GM19395 (cell line): ENCODE measurements around the gene LRP5.
A peak's percentile ranks its signal among the peaks of the same experiment; 100 is the strongest.

Source experiments
- ATAC-seq: cut with Tn5 transposase; IDR thresholded peaks from one replicate; pipeline ENCODE4 v1.9.1; 2021; ENCODE audit warnings: mild to moderate bottlenecking, moderate library complexity; ENCODE audit not compliant: unreplicated experiment

LRP5 gene

GRCh38 chr11:68312117-68312779 lies at the start of gene LRP5:
LRP5 (plus strand) TSS chr11:68312591; CDS start chr11:68312715, 124 bp downstream.
- ATAC-seq = no peak

GRCh38 chr11:68263444-68264035 lies 48.9 kb upstream of the LRP5 start:
- ATAC-seq = no peak

- ATAC-seq = no peak
Observed at GRCh38 chr11:68264244-68264643, 48.1 kb upstream of the LRP5 start.

- ATAC-seq = no peak
Observed at GRCh38 chr11:68264741-68265540, 47.5 kb upstream of the LRP5 start.

GRCh38 chr11:68266121-68266891 lies 46.1 kb upstream of the LRP5 start:
- peak; percentile 75 for ATAC-seq

- no peak for ATAC-seq
Observed at GRCh38 chr11:68266936-68267880, 45.2 kb upstream of the LRP5 start.

- ATAC-seq = no peak
Observed at GRCh38 chr11:68267881-68268240, 44.5 kb upstream of the LRP5 start.

- ATAC-seq = no peak
Observed at GRCh38 chr11:68269414-68270081, 42.8 kb upstream of the LRP5 start.

GRCh38 chr11:68270196-68271022 lies 42.0 kb upstream of the LRP5 start:
- ATAC-seq = no peak

GRCh38 chr11:68271023-68271780 lies 41.2 kb upstream of the LRP5 start:
- peak; percentile 30 for ATAC-seq

GRCh38 chr11:68271781-68272608 lies 40.4 kb upstream of the LRP5 start, which contains the start of gene C11orf24:
C11orf24 (minus strand) TSS chr11:68271973; CDS start chr11:68263767, 8,206 bp downstream.
- ATAC-seq = peak; percentile 70

GRCh38 chr11:68273026-68273738 lies 39.2 kb upstream of the LRP5 start:
- ATAC-seq = no peak

- no peak for ATAC-seq
Observed at GRCh38 chr11:68274306-68274705, 38.1 kb upstream of the LRP5 start.

DNA sequence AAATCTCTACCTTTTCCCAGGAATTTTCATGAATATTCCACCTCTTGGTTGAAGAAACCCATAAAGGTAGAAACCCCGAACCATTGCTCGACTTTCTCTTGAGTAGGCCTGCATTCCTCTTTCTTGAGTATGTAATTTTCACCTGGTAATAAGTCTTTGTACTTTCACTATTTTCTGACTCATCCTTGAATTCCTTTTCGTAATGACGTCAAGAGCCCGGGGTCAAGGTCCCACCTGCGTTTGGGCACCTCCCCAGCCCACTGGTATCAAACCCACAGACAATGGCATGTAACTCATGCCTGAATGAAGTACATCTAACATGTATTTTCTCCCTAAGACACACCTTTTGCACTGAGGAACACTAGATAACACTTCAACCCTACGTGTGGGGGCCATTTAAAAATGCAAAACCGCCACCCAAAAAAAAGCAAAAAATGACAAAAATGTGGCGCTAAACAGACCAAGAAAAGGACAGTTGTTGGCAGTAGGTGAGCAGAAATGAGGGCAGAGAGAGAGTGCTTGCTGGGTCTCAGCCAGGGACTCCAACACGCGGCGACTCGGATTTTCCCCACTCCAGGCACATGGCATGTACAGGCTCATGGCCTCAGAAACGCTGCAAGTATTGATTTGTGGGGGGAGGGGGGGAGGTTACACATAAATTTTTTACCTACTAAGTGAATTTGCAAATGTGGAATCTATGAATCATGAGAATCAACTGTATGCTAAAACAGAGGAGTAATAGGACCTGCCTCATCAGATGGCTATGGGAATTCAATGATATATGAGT lies 36.5 kb upstream of the LRP5 start:
- no peak for ATAC-seq

DNA sequence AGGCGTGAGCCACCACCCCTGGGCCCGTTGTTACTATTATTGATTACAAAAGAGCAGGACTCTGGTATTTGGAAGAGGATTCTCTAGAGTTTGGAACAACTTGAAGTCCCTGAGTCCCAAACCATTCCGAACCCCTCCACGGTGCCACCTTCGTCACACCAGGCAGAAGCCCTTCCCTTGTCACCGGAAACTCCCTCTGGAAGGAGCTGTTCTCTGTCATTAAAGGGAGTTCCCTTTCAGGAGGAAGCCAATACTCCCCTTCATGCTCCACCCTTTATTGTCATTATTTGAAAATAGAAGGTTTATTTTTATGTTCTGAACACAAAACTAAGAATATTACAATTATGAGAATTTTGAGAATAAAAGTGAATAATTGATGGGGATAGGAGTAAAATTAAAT lies 35.5 kb upstream of the LRP5 start:
- ATAC-seq = no peak

GRCh38 chr11:68279676-68280075 lies 32.7 kb upstream of the LRP5 start:
- no peak for ATAC-seq
